ENCODE data around the gene ENC1. TPM values are rescaled to one million over a fixed set of nuclear protein-coding genes. Genes with fewer than 3 reads are reported as not detected.

Gene ENC1
- total RNA-seq, 1 donor from 2014 or later: 90.5 TPM

DNA sequence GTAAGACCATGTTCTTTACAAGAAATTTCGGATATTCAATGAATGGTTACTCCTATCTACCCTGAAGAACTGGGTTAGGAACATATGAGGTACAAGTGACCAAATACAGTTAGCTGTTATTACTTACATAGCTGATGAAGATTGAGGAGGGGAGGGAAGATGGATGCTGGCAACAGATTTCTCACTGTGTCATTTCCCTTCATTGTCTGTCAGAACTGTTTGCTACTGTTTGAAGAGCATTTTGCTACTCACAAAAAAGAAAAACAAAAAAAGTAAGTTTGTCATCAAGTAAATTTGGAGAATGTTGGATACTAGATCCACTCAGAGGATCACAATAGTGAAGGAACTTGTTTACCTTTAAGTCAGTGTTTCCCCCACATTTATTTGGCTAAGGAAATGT, 53.7 kb downstream of the ENC1 start:
- no peak for DNase-seq (ENCODE audit: low read depth)
- TF ChIP-seq, protein P1, sequence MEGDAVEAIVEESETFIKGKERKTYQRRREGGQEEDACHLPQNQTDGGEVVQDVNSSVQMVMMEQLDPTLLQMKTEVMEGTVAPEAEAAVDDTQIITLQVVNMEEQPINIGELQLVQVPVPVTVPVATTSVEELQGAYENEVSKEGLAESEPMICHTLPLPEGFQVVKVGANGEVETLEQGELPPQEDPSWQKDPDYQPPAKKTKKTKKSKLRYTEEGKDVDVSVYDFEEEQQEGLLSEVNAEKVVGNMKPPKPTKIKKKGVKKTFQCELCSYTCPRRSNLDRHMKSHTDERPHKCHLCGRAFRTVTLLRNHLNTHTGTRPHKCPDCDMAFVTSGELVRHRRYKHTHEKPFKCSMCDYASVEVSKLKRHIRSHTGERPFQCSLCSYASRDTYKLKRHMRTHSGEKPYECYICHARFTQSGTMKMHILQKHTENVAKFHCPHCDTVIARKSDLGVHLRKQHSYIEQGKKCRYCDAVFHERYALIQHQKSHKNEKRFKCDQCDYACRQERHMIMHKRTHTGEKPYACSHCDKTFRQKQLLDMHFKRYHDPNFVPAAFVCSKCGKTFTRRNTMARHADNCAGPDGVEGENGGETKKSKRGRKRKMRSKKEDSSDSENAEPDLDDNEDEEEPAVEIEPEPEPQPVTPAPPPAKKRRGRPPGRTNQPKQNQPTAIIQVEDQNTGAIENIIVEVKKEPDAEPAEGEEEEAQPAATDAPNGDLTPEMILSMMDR (conservative IDR thresholded peaks at IDR 0.05; ENCODE audit: low read depth, low read length): no peak
- H3K4me3 ChIP-seq (ENCODE audit: low read depth, low read length): no peak overlapping the region

DNA sequence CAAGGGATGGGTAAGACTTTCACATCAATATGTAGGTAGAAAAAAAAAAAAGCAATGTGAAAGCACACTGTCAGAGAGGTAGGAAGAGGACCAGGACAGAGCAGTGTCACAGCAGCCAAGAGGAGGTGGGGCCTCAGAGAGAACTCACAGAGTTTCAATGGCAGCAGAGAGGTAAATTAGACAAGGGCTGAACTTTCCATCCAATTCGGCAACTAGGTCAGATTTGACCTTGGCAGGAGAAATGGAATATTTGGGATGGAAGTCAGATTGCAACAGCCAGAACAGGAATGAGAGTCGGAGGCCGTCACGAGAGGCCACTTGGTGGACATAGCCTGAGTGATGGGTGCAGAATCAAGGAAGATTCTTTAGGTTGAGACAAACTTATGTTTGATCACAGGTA, 57.7 kb downstream of the ENC1 start:
- DNase-seq (ENCODE audit: low read depth): no peak
- H3K4me3 ChIP-seq (ENCODE audit: low read depth, low read length): no peak overlapping the region
- TF ChIP-seq, protein P1 (conservative IDR thresholded peaks at IDR 0.05; ENCODE audit: low read depth, low read length): no peak

DNA sequence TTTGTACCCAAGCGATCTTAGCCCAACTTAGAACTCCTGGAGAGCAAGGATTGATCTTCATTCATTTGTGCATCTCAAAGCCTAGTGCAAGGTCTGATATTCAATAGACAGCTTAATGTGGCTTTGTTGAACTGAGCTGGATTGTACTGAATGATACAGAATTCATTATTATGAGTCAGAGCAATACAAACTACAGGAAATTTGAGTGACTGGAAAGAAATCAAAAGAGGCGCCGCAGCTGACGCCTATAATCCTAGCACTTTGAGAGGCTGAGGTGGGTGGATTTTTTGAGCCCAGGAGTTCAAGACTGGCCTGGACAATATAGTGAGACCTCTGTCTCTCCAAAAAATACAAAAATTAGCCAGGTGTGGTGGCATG, 58.6 kb downstream of the ENC1 start:
- DNase-seq (ENCODE audit: low read depth): no peak
- no peak overlapping the region for H3K4me3 ChIP-seq (ENCODE audit: low read depth, low read length)
- TF ChIP-seq, protein P1 (conservative IDR thresholded peaks at IDR 0.05; ENCODE audit: low read depth, low read length): no peak

DNA sequence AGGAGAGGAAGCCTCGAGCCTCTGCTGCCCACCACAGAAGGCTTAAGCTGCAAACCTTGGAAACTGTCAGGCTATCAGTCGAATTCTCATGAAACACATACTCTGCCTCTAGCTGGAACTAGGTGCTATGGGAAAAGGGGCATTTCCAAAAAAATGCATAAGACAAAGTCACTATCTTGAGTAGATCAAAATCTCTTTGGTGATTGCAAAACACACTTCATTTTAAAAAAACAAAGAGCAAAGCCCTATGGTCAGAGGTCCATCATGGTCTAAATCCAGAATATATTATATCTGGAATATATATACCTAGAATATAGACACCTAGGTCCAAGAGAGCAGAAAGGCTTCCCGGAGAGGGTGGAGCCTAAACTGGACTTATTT, 59.8 kb downstream of the ENC1 start:
- no peak overlapping the region for H3K4me3 ChIP-seq (ENCODE audit: low read depth, low read length)
- no peak for DNase-seq (ENCODE audit: low read depth)
- TF ChIP-seq, protein P1 (conservative IDR thresholded peaks at IDR 0.05; ENCODE audit: low read depth, low read length): no peak

DNA sequence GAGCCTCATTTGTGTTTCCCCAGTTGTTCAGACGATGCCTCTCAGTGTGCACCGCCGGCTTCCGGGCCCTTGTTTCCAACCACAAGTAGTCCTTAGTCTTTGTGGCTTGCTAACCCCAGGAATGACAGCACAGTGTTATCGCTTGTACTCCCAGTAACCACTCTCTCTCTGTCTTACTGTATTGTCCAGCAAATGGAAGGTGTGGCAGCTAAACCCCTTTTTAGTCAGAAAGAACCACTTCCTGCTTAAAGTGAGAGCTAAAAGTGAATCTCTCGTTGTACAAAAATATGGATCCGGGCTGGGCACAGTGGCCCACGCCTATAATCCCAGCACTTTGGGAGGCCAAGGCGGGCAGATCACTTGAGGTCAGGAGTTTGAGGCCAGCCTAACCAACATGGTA, 61.3 kb downstream of the ENC1 start:
- no peak for DNase-seq (ENCODE audit: low read depth)
- no peak overlapping the region for H3K4me3 ChIP-seq (ENCODE audit: low read depth, low read length)
- TF ChIP-seq, protein P1 (conservative IDR thresholded peaks at IDR 0.05; ENCODE audit: low read depth, low read length): no peak

DNA sequence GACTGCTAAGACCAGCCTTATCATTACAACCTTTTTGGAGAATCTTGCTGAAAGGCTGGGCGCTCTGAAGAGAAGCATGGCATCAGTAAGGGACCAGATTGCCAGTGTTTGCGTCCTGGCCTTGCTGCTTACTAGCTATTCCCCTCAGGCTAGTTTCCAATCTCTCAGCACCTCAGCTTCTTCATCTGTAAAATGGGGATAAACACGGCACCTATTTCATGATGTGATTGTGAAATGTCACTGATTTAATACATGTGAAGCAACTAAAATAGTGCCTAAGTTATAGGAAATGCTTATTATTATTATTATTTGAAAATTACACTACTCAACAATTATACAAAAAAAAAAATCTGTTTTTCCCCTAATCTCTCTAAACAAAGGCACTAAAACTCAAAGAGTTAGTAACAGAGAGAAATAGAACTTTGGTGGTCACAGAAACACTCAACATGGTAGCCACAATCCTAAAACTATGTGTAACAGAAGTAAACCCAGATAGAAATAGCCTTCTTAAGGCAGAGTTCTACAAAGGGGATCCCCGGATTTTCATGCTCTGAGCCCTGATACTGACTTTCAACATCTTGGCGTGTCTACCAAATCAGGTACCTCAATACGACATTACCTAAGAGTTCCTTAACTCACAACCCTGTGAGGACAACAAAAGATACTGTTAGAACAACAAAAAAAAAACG, 62.0 kb downstream of the ENC1 start:
- TF ChIP-seq, protein P1 (conservative IDR thresholded peaks at IDR 0.05; ENCODE audit: low read depth, low read length): no peak
- H3K4me3 ChIP-seq (ENCODE audit: low read depth, low read length): no peak overlapping the region
- DNase-seq (ENCODE audit: low read depth): no peak

Other genes starting within 250 kb of the ENC1 start
- 94.2 and 119 TPM in 2 replicates for gene HEXB, start 44.5 kb upstream of the ENC1 start, total RNA-seq
- 19.1 and 29.6 TPM in 2 replicates for gene GFM2, start 126.4 kb upstream of the ENC1 start, total RNA-seq
- 99.4 and 143 TPM in 2 replicates for gene NSA2, start 126.5 kb upstream of the ENC1 start, total RNA-seq
- gene FAM169A, start 225.7 kb upstream of the ENC1 start, total RNA-seq: 8.9 and 11.1 TPM in 2 replicates

Measured in epithelial cell of proximal tubule (primary cell).